Colonic mucosa (tissue), 4 donors: ENCODE measurements around the gene SIGLEC14. TPM values are rescaled to one million over a fixed set of nuclear protein-coding genes. Genes with fewer than 3 reads are reported as not detected.

Experiments used
- DNase-seq: peaks from one replicate; pipeline ENCODE4 v3.0.0-alpha.2; 2020
- H3K27ac ChIP-seq: fragments of 200-600 bp; one replicate; pipeline ENCODE4 v1.8.0; 2021
- H3K27me3 ChIP-seq: fragments of 200-600 bp; one replicate; pipeline ENCODE4 v1.8.0; 2021
- H3K36me3 ChIP-seq: fragments of 200-600 bp; one replicate; pipeline ENCODE4 v1.8.0; 2021
- H3K4me1 ChIP-seq: fragments of 200-600 bp; one replicate; pipeline ENCODE4 v1.8.0; 2021; ENCODE audit warnings: mild to moderate bottlenecking
- H3K4me3 ChIP-seq: fragments of 200-600 bp; one replicate; pipeline ENCODE4 v1.8.0; 2021
- H3K9ac ChIP-seq, 2 donors: one replicate each; pipeline ENCODE4 v1.7.0; 2013; ENCODE audit warnings: control low read depth in 2 of 2, low read depth in 2 of 2, low read length in 2 of 2
- H3K9me3 ChIP-seq: fragments of 200-600 bp; one replicate; pipeline ENCODE4 v1.8.0; 2021
- intact Hi-C: fragments of 100-400 bp; cut with DNase I; formaldehyde crosslinking; loops from one replicate; pipeline ENCODE4 v1.14.1; 2022
- total RNA-seq, 2 donors: library from RNA; stranded (reverse); fragmentation: NEBNext Ultra II Directional in 1 of 2; extraction: Animal tissue kit (Norgen Biotek cat#: 25700) in 1 of 2; gene quantifications; one replicate each; pipeline ENCODE4 v1.2.1, GENCODE V29; 2021
- TF ChIP-seq, protein P1 (sequence below): fragments of 200-600 bp; IDR thresholded peaks from one replicate; pipeline ENCODE4 v1.8.0; 2022; ENCODE audit warnings: antibody characterized with exemption, mild to moderate bottlenecking
- donor health status: healthy.
- donor health status: DM: no; HTN: no; CAD: no.
- donor health status: DM: no; HTN: no; CAD: no.

The SIGLEC14 gene
- total RNA-seq, 2 donors from 2014 or later = 1.1 to 1.5 TPM

DNA sequence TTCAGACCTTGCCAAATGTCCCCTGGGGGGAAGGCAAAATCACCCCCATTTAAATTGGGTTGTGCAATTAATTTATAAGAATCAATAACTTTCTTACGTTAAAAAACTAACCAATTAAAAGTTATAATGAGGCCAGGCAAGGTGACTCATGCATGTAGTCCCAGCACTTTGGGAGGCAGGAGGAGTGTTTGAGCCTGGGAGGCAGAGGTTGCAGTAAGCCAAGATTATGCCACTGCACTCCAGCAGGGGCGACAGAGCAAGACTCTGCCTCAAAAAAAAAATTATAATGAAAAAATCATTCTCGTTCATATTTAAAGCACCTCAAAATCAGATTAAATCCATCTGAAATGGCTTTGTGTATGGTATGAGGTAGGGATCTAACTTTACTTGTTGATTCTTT is 18.4 kb upstream of the SIGLEC14 start:
- no peaks in the 10 kb centered on the region for H3K36me3 ChIP-seq
- TF ChIP-seq, protein P1, sequence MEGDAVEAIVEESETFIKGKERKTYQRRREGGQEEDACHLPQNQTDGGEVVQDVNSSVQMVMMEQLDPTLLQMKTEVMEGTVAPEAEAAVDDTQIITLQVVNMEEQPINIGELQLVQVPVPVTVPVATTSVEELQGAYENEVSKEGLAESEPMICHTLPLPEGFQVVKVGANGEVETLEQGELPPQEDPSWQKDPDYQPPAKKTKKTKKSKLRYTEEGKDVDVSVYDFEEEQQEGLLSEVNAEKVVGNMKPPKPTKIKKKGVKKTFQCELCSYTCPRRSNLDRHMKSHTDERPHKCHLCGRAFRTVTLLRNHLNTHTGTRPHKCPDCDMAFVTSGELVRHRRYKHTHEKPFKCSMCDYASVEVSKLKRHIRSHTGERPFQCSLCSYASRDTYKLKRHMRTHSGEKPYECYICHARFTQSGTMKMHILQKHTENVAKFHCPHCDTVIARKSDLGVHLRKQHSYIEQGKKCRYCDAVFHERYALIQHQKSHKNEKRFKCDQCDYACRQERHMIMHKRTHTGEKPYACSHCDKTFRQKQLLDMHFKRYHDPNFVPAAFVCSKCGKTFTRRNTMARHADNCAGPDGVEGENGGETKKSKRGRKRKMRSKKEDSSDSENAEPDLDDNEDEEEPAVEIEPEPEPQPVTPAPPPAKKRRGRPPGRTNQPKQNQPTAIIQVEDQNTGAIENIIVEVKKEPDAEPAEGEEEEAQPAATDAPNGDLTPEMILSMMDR = no peak
- no peaks in the 10 kb centered on the region for H3K27me3 ChIP-seq
- H3K9me3 ChIP-seq = no peaks in the 10 kb centered on the region
- no peak overlapping the region for H3K9ac ChIP-seq
- no peak for DNase-seq
- H3K4me1 ChIP-seq = no peaks in the 10 kb centered on the region
- intact Hi-C loops = no loop called here
- H3K4me3 ChIP-seq = no peak overlapping the region
- H3K27ac ChIP-seq = no peak overlapping the region

DNA sequence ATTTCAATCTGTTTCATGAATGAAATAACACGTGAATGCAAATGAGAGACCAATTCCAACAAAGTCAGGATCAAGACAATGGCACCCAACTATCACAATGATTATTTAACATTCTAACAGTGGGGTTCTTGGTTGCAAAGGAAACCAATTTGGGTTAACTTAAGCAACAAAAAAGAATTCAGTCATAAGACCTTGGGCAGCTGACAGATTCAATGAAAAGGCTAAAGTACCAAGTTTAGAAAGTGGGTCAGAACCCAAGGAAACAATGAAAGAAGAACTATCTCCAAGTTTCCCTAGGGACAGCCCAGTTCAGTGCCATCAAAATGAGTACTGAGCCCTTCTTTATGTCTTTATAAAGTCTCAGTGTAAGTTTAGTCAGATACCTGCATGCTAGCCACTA is 17.5 kb upstream of the SIGLEC14 start:
- no peak for DNase-seq
- TF ChIP-seq, protein P1 = no peak
- intact Hi-C loops = no loop called here
- Histone ChIP-seq H3K9me3 (no peaks in the 10 kb centered on the region), H3K27ac (no peak overlapping the region), H3K4me3 (no peak overlapping the region), H3K36me3 (no peaks in the 10 kb centered on the region), H3K9ac (no peak overlapping the region), H3K27me3 (no peaks in the 10 kb centered on the region), H3K4me1 (no peaks in the 10 kb centered on the region)

DNA sequence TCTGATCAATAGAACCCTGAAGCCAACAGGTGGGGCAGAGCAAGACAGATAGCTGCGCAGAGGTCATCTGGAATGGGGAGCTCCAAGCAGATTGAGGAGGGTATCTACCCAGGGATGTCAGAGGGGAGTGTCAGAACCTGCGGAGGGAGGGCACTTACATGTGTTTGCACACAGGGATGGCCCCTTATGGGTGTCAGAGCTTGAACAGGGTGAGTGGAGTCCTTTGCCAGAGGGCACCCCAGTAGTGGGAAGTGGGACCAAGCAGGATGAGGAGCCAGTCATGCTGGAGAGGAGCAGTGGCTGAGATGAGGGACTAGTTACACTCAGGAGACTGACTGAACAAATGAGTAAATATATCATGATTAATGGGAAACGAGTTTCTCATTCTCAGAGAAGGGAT is 17.0 kb upstream of the SIGLEC14 start:
- Histone ChIP-seq H3K4me3 (no peak overlapping the region), H3K36me3 (no peaks in the 10 kb centered on the region), H3K27ac (no peak overlapping the region), H3K9me3 (no peaks in the 10 kb centered on the region), H3K9ac (no peak overlapping the region), H3K27me3 (no peaks in the 10 kb centered on the region), H3K4me1 (no peaks in the 10 kb centered on the region)
- TF ChIP-seq, protein P1 = no peak
- no peak for DNase-seq
- intact Hi-C loops = no loop called here

DNA sequence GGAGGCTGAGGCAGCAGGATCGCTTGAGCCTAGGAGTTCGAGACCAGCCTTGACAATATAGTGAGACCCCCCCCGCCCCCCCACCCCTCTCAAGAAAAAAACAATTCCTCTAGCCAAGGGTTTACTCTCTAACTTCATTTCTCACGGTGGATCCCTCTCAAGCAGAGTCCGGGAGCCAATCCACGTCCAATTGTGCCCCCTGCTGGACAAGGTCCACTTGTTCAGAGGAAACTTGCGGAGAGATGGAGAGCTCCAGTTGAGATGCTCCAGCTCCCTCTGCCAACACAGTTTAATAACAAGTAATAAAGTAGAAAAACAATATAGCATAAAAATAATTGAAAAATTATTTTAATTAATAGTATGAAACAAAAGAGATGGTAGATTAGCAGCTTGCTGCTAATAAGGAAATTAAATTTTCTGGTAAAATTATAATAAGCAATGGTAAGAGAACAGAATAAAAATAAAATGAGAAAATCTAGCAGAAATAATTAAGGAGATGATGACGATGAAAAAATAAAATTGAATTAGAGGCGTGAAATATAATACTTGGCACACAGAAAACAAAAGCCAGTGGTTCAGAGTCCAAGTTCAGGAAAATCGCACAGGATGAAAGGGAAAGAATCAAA is 14.5 kb upstream of the SIGLEC14 start:
- TF ChIP-seq, protein P1 = peak; percentile 19
- Histone ChIP-seq H3K27ac (no peak overlapping the region), H3K9me3 (no peaks in the 10 kb centered on the region), H3K4me1 (no peaks in the 10 kb centered on the region), H3K9ac (no peak overlapping the region), H3K36me3 (no peaks in the 10 kb centered on the region), H3K27me3 (no peaks in the 10 kb centered on the region), H3K4me3 (no peak overlapping the region)
- intact Hi-C loops = no loop called here
- DNase-seq = peak; percentile 74

DNA sequence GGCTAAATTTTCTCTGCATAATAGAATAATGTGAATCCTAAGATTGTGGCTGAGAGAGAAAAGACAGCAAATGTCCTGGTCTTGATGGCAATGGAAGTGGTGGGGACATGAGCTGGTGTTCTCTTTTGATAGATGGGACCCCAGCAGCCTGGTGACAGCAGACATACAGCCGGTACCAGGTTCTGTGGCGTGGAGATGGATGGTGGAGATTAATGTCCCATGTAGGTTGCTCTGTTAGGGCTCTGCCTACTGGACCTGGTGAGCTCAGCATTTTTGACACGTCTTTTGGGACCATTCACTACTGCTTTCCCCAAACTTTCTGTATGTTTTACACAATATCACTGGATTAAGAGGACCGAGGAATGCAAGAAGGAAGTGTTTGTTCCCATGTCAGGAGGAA is 8.2 kb upstream of the SIGLEC14 start:
- H3K27ac ChIP-seq = no peak overlapping the region
- intact Hi-C loops = loop anchor here (5.0 to 10.0 kb wide), 2 partner anchors 120 to 182 kb away; no protein-coding TSS in a partner anchor
- H3K9me3 ChIP-seq = no peaks in the 10 kb centered on the region
- no peaks in the 10 kb centered on the region for H3K4me1 ChIP-seq
- H3K36me3 ChIP-seq = no peaks in the 10 kb centered on the region
- no peak overlapping the region for H3K9ac ChIP-seq
- no peak overlapping the region for H3K4me3 ChIP-seq
- no peak for DNase-seq
- TF ChIP-seq, protein P1 = no peak
- H3K27me3 ChIP-seq = no peaks in the 10 kb centered on the region
